LNCaP clone FGC (cell line): ENCODE data around the gene FBXO8.

Experiments used
- DNase-seq: peaks from one replicate; pipeline ENCODE4 v3.0.0-alpha.2; 2011; ENCODE audit warnings: low read depth
- H3K4me3 ChIP-seq: 2 replicates; pipeline ENCODE4 v1.5.1; 2011; ENCODE audit warnings: mild to moderate bottlenecking, low read depth, low read length, control low read depth
- CTCF ChIP-seq: IDR thresholded peaks from 2 replicates; pipeline ENCODE4 v1.5.1; 2012; ENCODE audit warnings: mild to moderate bottlenecking; ENCODE audit not compliant: control insufficient read depth, insufficient read depth; ENCODE audit errors: extremely low read depth

Gene FBXO8

GRCh38 chr4:174278467-174278866 lies 5.0 kb downstream of the FBXO8 start:
- DNase-seq: no peak
- TF ChIP-seq CTCF: no peak
- H3K4me3 ChIP-seq: no peak overlapping the region

- DNase-seq: no peak
- no peak overlapping the region for H3K4me3 ChIP-seq
- no peak for TF ChIP-seq CTCF
These were observed 6.0 kb downstream of the FBXO8 start for GRCh38 chr4:174277433-174277832.

GRCh38 chr4:174275101-174275500 lies 8.4 kb downstream of the FBXO8 start:
- TF ChIP-seq CTCF: no peak
- DNase-seq: no peak
- H3K4me3 ChIP-seq: no peak overlapping the region

GRCh38 chr4:174274436-174274835 lies 9.0 kb downstream of the FBXO8 start:
- H3K4me3 ChIP-seq: no peak overlapping the region
- TF ChIP-seq CTCF: no peak
- no peak for DNase-seq

GRCh38 chr4:174273930-174274329 lies 9.5 kb downstream of the FBXO8 start:
- DNase-seq: no peak
- TF ChIP-seq CTCF: no peak
- H3K4me3 ChIP-seq: no peak overlapping the region

- DNase-seq: no peak
- no peak for TF ChIP-seq CTCF
- H3K4me3 ChIP-seq: no peak overlapping the region
These were observed 17.1 kb downstream of the FBXO8 start for GRCh38 chr4:174266416-174266815.

- TF ChIP-seq CTCF: no peak
- no peak for DNase-seq
- H3K4me3 ChIP-seq: no peak overlapping the region
These were observed 17.6 kb downstream of the FBXO8 start for GRCh38 chr4:174265916-174266315.
